ENCODE measurements around the gene TSPAN9.

GRCh38 chr12:3253682-3254275 lies 176.6 kb downstream of the TSPAN9 start:
- TF ChIP-seq, protein P1, sequence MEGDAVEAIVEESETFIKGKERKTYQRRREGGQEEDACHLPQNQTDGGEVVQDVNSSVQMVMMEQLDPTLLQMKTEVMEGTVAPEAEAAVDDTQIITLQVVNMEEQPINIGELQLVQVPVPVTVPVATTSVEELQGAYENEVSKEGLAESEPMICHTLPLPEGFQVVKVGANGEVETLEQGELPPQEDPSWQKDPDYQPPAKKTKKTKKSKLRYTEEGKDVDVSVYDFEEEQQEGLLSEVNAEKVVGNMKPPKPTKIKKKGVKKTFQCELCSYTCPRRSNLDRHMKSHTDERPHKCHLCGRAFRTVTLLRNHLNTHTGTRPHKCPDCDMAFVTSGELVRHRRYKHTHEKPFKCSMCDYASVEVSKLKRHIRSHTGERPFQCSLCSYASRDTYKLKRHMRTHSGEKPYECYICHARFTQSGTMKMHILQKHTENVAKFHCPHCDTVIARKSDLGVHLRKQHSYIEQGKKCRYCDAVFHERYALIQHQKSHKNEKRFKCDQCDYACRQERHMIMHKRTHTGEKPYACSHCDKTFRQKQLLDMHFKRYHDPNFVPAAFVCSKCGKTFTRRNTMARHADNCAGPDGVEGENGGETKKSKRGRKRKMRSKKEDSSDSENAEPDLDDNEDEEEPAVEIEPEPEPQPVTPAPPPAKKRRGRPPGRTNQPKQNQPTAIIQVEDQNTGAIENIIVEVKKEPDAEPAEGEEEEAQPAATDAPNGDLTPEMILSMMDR (IDR thresholded peaks at IDR 0.05; ENCODE audit: low read length): no peak
- TF ChIP-seq EZH2 (IDR thresholded peaks at IDR 0.05; ENCODE audit: borderline replicate concordance, low read length): no peak

Data from OCI-LY1 (cell line).